Uterus (tissue), 4 donors: ENCODE measurements around the gene TGFB1I1. TPM values are rescaled to one million over a fixed set of nuclear protein-coding genes. Genes with fewer than 3 reads are reported as not detected.
"Not testable (repeated sequence)": the region's sequence is repeated elsewhere in the genome, so short reads cannot be mapped to it uniquely, and the experiment has no call there.

Source experiments
- DNase-seq, 2 donors: peaks; one replicate each; pipeline ENCODE4 v3.0.0-alpha.2; 2019 to 2020
- H3K27ac ChIP-seq, 2 donors: fragments of 200-600 bp; sonication (generic); 1 replicate in 1 of 2; 2 replicates in 1 of 2; pipeline ENCODE4 v1.5.1; 2016 to 2018
- H3K27me3 ChIP-seq, 2 donors: fragments of 200-600 bp; sonication (generic); one replicate each; pipeline ENCODE4 v1.5.1; 2018 to 2019; ENCODE audit warnings: control low read depth in 1 of 2
- H3K36me3 ChIP-seq, 2 donors: fragments of 200-600 bp; sonication (generic); one replicate each; pipeline ENCODE4 v1.5.1; 2019; ENCODE audit warnings: control low read depth in 1 of 2
- H3K4me1 ChIP-seq, 2 donors: fragments of 200-600 bp; sonication (generic); one replicate each; pipeline ENCODE4 v1.5.1; 2018 to 2019; ENCODE audit warnings: control low read depth in 1 of 2
- H3K4me3 ChIP-seq, 2 donors: fragments of 200-600 bp; sonication (generic); 1 replicate in 1 of 2; 2 replicates in 1 of 2; pipeline ENCODE4 v1.5.1; 2018 to 2019; ENCODE audit warnings: mild to moderate bottlenecking in 1 of 2
- H3K9me3 ChIP-seq, 2 donors: fragments of 200-600 bp; sonication (generic); one replicate each; pipeline ENCODE4 v1.5.1; 2019; ENCODE audit warnings: control low read depth in 1 of 2
- POLR2A ChIP-seq, 2 donors: fragments of 450-650 bp; IDR thresholded peaks; one replicate each; pipeline ENCODE4 v1.6.1; 2016; ENCODE audit warnings: antibody characterized with exemption in 2 of 2, mild to moderate bottlenecking in 1 of 2, moderate library complexity in 1 of 2
- intact Hi-C: fragments of 100-400 bp; cut with DNase I; formaldehyde crosslinking; loops from one replicate; pipeline ENCODE4 v1.15.1; 2023; ENCODE audit warnings: low total_unique reads
- total RNA-seq, 4 donors: library from RNA; depleted of rRNA in 3 of 4; stranded (reverse); fragments of >200 nt in 3 of 4; gene quantifications; one replicate each; pipeline versions ENCODE4 v1.1.0 to v1.2.4, GENCODE V29; 2014 to 2023
- TF ChIP-seq, protein P1 (sequence below), 4 experiments: fragments of 200-600 bp in 2 of 4; fragments of 450-650 bp in 2 of 4; sonication (generic) in 2 of 4; IDR thresholded peaks; one replicate each; pipeline ENCODE4 v1.5.1; 2016 to 2019; ENCODE audit warnings: antibody characterized with exemption in 4 of 4, mild to moderate bottlenecking in 2 of 4, moderate library complexity in 1 of 4
- donor health status: DM: yes; HTN: yes; CAD: no.

Gene TGFB1I1
- total RNA-seq, 4 donors from 2014 or later = 61.1 to 336 (median 107) TPM

DNA sequence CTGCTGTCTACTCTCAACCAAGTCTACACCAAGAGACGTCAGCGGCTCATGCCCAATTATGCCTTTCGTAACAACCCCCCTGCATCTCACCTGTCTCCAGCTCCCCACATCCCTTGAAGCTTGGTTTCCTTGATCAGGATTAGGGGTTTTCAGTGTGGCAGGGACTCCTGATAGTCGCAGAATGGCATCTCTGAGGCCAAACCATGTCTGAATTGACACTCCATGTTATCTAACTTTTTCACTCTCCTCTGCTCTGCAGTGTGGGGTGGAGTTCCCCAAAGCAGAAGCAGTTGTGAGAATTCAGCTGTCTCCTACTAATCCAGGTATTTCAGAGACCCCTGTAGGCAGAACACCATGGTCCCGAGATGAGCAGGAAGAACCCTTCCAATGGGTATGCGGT, 50.1 kb downstream of the TGFB1I1 start:
- Histone ChIP-seq H3K36me3 (no peaks in the 10 kb centered on the region), H3K4me3 (no peak overlapping the region), H3K27ac (no peak overlapping the region), H3K4me1 (no peaks in the 10 kb centered on the region), H3K27me3 (no peaks in the 10 kb centered on the region), H3K9me3 (no peaks in the 10 kb centered on the region)
- intact Hi-C loops = no loop called here
- TF ChIP-seq POLR2A (IDR thresholded peaks at IDR 0.05) = no peak
- TF ChIP-seq, protein P1, sequence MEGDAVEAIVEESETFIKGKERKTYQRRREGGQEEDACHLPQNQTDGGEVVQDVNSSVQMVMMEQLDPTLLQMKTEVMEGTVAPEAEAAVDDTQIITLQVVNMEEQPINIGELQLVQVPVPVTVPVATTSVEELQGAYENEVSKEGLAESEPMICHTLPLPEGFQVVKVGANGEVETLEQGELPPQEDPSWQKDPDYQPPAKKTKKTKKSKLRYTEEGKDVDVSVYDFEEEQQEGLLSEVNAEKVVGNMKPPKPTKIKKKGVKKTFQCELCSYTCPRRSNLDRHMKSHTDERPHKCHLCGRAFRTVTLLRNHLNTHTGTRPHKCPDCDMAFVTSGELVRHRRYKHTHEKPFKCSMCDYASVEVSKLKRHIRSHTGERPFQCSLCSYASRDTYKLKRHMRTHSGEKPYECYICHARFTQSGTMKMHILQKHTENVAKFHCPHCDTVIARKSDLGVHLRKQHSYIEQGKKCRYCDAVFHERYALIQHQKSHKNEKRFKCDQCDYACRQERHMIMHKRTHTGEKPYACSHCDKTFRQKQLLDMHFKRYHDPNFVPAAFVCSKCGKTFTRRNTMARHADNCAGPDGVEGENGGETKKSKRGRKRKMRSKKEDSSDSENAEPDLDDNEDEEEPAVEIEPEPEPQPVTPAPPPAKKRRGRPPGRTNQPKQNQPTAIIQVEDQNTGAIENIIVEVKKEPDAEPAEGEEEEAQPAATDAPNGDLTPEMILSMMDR (IDR thresholded peaks at IDR 0.05) = no peak
- no peak for DNase-seq

DNA sequence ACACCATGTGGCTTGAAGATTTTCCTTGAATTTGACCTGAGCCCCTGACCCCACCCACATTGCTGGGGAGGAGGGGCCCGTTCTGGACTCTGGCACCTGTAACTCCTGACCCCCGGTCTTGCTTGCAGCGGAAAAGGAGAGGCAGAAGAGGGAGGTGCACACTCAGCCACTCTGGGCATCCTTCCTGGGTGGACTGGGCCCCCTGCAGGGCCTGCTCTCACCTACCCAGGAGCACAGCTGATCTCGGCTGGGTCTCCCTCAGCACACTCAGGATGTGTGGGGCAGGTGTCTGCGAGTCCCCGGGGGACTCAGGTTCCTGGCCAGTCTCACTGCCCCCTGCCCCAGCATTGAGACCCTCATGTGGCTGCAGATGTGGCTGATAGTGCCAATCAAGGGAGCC, 51.8 kb downstream of the TGFB1I1 start:
- H3K4me3 ChIP-seq, intact Hi-C loops, H3K4me1 ChIP-seq, H3K27ac ChIP-seq, H3K9me3 ChIP-seq, DNase-seq, H3K27me3 ChIP-seq, H3K36me3 ChIP-seq: not testable (repeated sequence)

DNA sequence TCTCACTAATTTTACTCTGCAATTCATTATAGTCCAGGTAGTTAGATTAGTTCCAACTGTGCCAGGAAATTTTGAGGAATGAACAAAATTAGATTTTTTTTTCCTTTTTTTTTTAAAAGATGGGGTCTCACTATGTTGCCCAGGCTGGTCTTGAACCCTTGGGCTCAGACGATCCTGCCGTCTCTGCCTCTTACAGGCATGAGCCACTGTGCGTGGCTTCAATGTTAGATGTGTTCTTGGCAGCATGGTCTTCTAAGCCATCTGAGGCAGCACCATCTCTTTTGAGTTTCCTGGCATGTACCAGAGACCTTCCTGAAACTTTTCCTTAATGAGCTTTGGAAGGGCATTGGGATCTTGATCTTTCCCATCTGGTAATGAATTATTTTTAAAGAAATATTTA, 53.2 kb downstream of the TGFB1I1 start:
- no peaks in the 10 kb centered on the region for H3K9me3 ChIP-seq
- H3K4me1 ChIP-seq = peaks cover 0 to 6% of the 10 kb centered on the region in 2 donors
- TF ChIP-seq POLR2A (IDR thresholded peaks at IDR 0.05) = no peak
- TF ChIP-seq, protein P1 (IDR thresholded peaks at IDR 0.05) = no peak
- no peaks in the 10 kb centered on the region for H3K36me3 ChIP-seq
- H3K27me3 ChIP-seq = no peaks in the 10 kb centered on the region
- no peak for DNase-seq
- no peak overlapping the region for H3K4me3 ChIP-seq
- H3K27ac ChIP-seq = no peak overlapping the region
- intact Hi-C loops = no loop called here

Other genes starting within 250 kb of the TGFB1I1 start
- 1 to 10 TPM; 3.1 to 7.9 (median 5.1) TPM for gene ITGAM, start 212.2 kb upstream of the TGFB1I1 start, total RNA-seq
- 1 to 10 TPM in 3 of 4 donors, not detected in 1; 1.4 to 3.5 (median 2.6) TPM for gene ITGAX, start 117.0 kb upstream of the TGFB1I1 start, total RNA-seq
- gene ITGAD, start 78.8 kb upstream of the TGFB1I1 start, total RNA-seq = under 1 TPM in 1 of 4 donors, not detected in 3; 0.12 TPM
- gene COX6A2, start 43.8 kb upstream of the TGFB1I1 start, total RNA-seq = not detected
- gene ZNF843, start 29.4 kb upstream of the TGFB1I1 start, total RNA-seq = 1 to 10 TPM in 3 of 4 donors, not detected in 1; 1.0 to 3.3 (median 1.5) TPM
- 10 to 100 TPM in 2 of 4 donors, 1 to 10 TPM in 2; 2.1 to 12.7 (median 8.0) TPM for gene ARMC5, start 12.7 kb upstream of the TGFB1I1 start, total RNA-seq
- 1 to 10 TPM in 1 of 4 donors, under 1 TPM in 1, not detected in 2; 0.83 to 2.4 TPM for gene SLC5A2, start 11.0 kb downstream of the TGFB1I1 start, total RNA-seq
- gene RUSF1, start 36.2 kb downstream of the TGFB1I1 start, total RNA-seq = 10 to 100 TPM; 19.2 to 93.5 (median 82.9) TPM
- 1 to 10 TPM in 1 of 4 donors, not detected in 3; 5.6 TPM for gene AHSP, start 55.7 kb downstream of the TGFB1I1 start, total RNA-seq